HAP-1 (cell line): ENCODE measurements around the gene DIP2C.

Source experiments
- DNase-seq, 2 experiments: peaks; one replicate each; pipeline ENCODE4 v3.0.0-alpha.2; 2016 to 2020; ENCODE audit warnings: low spot score in 2 of 2
- H3K27me3 ChIP-seq: fragments of 250-450 bp; sonication (Bioruptor Pico); 2 replicates; pipeline ENCODE4 v1.5.1; 2020; ENCODE audit warnings: low read depth, mild to moderate bottlenecking, moderate library complexity
- H3K36me3 ChIP-seq: fragments of 250-450 bp; sonication (Bioruptor Pico); replicated peaks from 2 replicates; pipeline ENCODE4 v1.5.1; 2020; ENCODE audit warnings: mild to moderate bottlenecking
- H3K4me1 ChIP-seq: fragments of 250-450 bp; sonication (Bioruptor Pico); 2 replicates; pipeline ENCODE4 v1.5.1; 2020; ENCODE audit warnings: mild to moderate bottlenecking
- H3K4me3 ChIP-seq: fragments of 250-450 bp; sonication (Bioruptor Pico); 2 replicates; pipeline ENCODE4 v1.5.1; 2020; ENCODE audit warnings: mild to moderate bottlenecking, moderate library complexity
- H3K9me3 ChIP-seq: fragments of 250-450 bp; sonication (Bioruptor Pico); 2 replicates; pipeline ENCODE4 v1.5.1; 2020; ENCODE audit warnings: mild to moderate bottlenecking, moderate library complexity
- in situ Hi-C: fragments of 300-500 bp; cut with MboI; formaldehyde crosslinking; loops from 3 replicates; pipeline ENCODE4 v1.14.3; 2020; ENCODE audit warnings: low sequenced_read_pairs, inconsistent platforms, mixed read lengths

The DIP2C gene

DNA sequence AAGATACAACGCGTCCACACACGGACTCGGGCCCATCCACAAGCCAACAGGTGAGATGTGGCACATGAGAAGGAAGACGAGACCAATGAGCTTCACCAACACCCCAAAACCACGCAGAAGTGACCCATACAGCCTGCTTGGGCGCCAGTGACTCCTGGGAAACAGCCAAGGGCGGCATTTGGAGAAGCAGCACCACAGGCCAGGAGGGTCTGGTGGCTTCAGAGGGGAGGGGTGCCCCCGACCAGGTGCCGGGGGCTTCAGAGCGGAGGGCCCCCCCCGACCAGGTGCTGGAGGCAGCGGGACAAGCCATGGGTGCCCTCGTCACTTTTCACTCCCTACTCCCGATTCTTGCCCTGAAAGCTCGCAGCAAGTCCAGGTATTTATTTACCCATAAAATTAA is 140.1 kb downstream of the DIP2C start:
- DNase-seq: no peak
- Histone ChIP-seq H3K4me3 (no peak overlapping the region), H3K27me3 (no peaks in the 10 kb centered on the region), H3K9me3 (no peaks in the 10 kb centered on the region), H3K36me3 (no peaks in the 10 kb centered on the region), H3K4me1 (peaks cover 11% of the 10 kb centered on the region)
- in situ Hi-C loops: no loop called here

DNA sequence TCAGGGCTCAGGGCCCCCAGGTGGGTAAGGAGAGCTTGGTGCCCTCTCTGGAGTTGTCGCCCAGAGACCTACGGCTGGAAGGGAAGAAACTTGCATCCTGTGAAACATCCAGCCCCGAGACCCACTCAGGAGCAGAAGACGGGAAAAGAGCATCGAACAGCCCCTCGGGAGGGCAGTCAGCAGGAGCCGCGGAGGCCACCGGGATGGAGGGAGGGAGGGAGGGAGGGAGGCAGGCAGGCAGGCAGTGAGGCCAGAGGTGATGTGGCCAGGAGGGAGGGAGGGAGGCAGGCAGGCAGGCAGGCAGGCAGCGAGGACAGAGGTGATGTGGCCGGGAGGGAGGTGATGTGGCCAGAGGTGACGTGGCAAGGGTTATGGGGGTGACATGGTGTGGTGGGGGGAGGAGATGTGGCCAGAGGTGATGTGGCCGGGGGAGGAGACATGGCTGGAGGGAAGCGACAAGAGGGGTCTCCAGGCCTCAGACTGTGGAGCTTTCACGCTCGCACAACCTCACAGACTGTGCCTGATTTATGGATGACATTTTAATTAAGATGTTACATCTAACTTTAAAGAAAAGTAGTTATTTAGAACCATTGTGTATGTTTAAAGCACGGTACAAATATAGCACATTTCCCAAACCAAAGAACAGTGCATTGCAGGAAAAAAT is 141.1 kb downstream of the DIP2C start:
- no peak overlapping the region for H3K4me3 ChIP-seq
- H3K36me3 ChIP-seq: no peaks in the 10 kb centered on the region
- H3K4me1 ChIP-seq: peaks cover 18% of the 10 kb centered on the region
- H3K9me3 ChIP-seq: no peaks in the 10 kb centered on the region
- no peak for DNase-seq
- in situ Hi-C loops: no loop called here
- no peaks in the 10 kb centered on the region for H3K27me3 ChIP-seq

DNA sequence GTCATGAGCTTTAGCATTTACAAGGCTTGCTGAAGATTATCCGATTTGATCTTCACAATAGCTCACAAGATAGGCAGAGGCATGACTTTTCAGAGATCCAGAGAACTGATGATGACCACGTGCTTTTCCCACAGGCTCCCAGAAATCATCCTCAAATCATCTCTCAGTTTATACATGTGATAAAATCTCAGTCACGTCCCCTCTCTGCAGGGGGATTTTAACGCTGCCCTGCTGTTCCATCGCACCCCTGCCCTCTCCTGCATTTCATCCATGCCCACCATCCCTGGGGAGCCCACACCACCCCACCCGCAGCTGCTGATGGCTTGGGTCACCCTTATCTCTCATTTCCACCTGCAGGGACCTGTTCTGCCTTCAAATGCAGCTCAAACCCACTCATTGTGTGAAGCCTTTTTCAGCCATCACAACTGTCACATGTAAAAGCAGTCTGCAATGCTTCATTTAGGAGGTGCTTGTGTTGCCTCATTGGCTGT is 141.8 kb downstream of the DIP2C start:
- peak in 1 of 2 experiments; percentile 31 for DNase-seq
- Histone ChIP-seq H3K4me3 (no peak overlapping the region), H3K4me1 (peaks cover 19% of the 10 kb centered on the region), H3K9me3 (no peaks in the 10 kb centered on the region), H3K36me3 (no peaks in the 10 kb centered on the region), H3K27me3 (no peaks in the 10 kb centered on the region)
- in situ Hi-C loops: no loop called here

DNA sequence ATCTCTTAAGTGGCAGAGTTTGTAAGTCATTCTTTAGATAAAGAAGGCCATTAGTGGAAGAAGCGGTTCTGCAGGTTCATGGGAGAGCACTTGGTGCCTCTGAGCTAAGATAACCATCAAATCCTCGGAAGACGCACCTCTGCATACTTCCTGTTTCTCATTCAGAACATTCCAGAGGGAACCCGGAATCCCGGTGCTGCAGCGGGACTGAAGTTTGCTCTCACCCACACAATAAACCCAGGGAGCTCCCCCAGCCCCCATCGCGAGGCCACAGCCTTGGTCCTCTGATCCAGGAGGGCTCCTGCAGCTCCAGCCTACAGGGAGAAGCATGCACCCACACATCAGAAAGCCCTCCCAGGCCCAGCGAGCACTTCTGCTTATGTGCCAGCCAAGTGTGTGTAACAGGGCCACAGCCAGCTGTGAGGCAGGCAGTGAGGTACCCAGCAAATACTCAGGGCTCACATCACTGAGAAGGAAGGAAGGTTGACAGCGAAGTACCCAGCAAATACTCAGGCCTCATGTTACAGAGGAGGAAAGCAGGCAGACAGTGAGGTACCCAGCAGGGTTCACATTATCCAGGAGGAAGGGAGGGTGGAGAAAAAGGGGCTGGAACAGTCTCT is 142.4 kb downstream of the DIP2C start:
- in situ Hi-C loops: no loop called here
- H3K4me3 ChIP-seq: no peak overlapping the region
- H3K4me1 ChIP-seq: peaks cover 19% of the 10 kb centered on the region
- no peaks in the 10 kb centered on the region for H3K36me3 ChIP-seq
- no peak for DNase-seq
- no peaks in the 10 kb centered on the region for H3K9me3 ChIP-seq
- no peaks in the 10 kb centered on the region for H3K27me3 ChIP-seq

DNA sequence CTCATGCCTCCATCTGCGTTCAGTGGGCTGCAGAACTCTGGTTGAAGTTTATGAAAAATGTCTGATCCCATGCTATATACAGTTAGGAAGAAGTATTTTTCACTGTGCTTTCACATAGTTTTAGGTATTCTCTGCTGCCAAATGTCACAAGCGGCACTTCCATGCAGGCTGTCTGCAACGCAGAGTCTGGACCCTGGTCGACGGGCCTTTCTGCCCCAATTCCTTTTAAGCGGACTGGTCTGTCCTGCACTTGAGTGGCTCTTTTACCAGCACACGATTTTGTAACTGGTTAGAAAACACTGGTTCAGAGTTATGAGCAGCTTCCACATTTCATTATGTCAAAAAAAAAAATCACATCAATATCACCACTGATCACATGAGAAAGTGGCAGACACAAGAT is 143.0 kb downstream of the DIP2C start:
- Histone ChIP-seq H3K4me3 (no peak overlapping the region), H3K36me3 (no peaks in the 10 kb centered on the region), H3K9me3 (no peaks in the 10 kb centered on the region), H3K4me1 (peaks cover 19% of the 10 kb centered on the region), H3K27me3 (no peaks in the 10 kb centered on the region)
- DNase-seq: no peak
- in situ Hi-C loops: no loop called here

DNA sequence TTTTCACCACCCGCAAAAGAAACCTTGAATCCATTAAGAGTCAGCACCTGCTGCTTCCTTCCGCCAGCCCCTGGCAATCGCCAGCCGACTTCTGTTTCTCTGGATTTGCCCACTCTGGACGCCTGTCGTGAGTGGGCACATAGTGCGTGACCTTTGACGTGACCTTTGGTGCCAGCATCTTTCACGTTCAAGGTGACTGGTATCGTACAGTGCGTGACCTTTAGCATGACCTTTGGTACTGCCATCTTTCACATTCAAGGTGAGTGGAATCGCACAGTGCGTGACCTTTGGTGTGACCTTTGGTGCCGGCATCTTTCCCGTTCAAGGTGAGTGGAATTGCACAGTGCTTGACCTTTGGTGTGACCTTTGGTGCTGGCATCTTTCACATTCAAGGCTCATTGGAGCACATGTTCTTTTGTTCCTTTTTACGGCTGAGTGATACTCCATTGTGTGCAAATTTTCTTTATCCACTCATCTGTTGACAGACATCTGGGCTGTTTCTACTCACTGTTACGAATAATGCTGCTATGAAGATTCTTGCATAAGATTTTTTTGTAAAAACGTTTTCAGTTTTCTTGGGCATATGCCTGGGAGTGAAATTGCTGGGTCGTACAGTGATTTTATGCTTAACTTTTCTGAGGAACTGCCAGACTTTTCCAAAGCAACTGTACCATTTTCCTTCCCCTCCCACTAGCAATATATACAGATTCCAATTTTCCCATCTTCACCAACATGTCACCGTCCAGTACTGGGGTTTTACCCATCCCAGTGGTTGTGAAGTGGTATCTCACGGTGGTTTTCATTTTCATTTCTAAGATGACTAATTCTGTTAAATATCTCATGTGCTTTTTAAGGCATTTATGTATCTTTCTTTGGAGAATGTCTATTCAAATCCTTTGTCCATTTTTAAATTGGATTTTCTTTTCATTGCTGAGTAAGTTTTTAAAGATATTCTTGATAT is 145.3 kb downstream of the DIP2C start:
- no peaks in the 10 kb centered on the region for H3K9me3 ChIP-seq
- H3K36me3 ChIP-seq: no peaks in the 10 kb centered on the region
- DNase-seq: no peak
- in situ Hi-C loops: no loop called here
- H3K4me1 ChIP-seq: peaks cover 19% of the 10 kb centered on the region
- H3K27me3 ChIP-seq: no peaks in the 10 kb centered on the region
- no peak overlapping the region for H3K4me3 ChIP-seq

DNA sequence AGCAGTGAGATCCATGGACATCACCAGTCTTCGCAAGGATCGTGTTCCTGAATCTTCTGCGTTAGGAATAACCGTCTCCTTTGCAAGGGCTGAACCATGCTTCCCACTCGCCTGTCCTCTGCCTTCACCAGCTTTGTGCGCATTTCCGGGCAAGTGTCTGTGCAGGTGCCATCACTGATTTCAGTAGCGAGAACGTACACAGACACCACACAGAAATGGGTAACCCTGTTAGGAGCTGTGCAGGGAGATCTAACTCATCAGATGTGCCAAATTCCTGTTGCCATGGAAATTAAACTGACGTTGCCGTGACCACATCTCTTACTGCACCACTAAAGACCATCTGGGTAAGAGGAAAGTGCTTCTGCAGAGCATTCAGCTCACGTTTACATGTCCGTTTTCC is 146.3 kb downstream of the DIP2C start:
- no peak for DNase-seq
- H3K4me3 ChIP-seq: no peak overlapping the region
- in situ Hi-C loops: no loop called here
- H3K9me3 ChIP-seq: no peaks in the 10 kb centered on the region
- no peaks in the 10 kb centered on the region for H3K27me3 ChIP-seq
- no peaks in the 10 kb centered on the region for H3K36me3 ChIP-seq
- H3K4me1 ChIP-seq: peaks cover 19% of the 10 kb centered on the region

DNA sequence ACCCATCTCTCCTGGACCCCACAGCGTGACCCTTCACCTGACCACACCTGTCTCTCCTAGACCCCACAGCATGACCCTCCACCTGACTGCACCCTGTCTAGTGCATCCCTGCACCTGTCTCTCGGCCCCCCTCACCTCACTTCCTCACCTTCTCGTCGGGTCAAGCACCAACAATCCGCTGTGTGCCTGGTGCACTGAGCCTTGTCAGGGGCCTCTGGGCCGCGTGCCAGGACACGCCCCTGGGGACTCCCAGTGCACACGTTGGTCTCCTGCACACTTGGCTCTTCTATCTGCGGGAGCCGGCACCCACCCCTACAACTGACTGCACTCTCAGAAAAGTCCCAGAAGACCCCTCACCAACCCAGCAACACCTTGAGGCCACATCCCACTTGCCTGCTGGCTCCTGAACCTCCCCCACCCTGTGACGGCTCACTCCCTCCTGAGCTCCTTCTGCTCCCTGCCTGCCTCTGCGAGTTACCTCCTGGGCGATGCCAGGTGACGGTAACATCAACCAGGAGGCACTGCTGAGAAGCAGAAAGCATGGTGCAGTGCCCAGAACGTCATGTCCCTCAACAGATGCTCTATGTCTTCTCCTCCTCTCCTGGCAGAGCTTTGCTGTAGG is 147.6 kb downstream of the DIP2C start:
- H3K36me3 ChIP-seq: no peaks in the 10 kb centered on the region
- H3K4me3 ChIP-seq: no peak overlapping the region
- peaks cover 11% of the 10 kb centered on the region for H3K4me1 ChIP-seq
- no peaks in the 10 kb centered on the region for H3K9me3 ChIP-seq
- in situ Hi-C loops: no loop called here
- DNase-seq: peak in 1 of 2 experiments; percentile 46
- H3K27me3 ChIP-seq: no peaks in the 10 kb centered on the region

DNA sequence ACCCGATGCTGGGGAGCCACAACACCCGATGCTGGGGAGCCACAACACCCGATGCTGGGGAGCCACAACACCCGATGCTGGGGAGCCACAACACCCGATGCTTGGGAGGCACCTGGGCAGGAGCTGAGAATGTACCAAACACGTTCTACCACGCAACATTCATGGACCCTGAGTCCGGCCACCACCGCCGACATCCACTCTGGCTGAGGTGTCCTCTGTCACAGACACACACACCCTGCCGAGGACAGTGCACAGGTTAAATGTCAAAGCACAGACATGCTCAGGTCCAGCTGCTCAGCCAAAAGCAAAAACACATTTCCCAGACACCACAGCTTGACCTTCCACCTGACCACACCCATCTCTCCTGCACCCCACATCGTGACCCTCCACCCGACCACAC is 148.4 kb downstream of the DIP2C start:
- in situ Hi-C loops: no loop called here
- Histone ChIP-seq H3K9me3 (no peaks in the 10 kb centered on the region), H3K27me3 (no peaks in the 10 kb centered on the region), H3K4me1 (peaks cover 11% of the 10 kb centered on the region), H3K4me3 (no peak overlapping the region), H3K36me3 (no peaks in the 10 kb centered on the region)
- DNase-seq: no peak

DNA sequence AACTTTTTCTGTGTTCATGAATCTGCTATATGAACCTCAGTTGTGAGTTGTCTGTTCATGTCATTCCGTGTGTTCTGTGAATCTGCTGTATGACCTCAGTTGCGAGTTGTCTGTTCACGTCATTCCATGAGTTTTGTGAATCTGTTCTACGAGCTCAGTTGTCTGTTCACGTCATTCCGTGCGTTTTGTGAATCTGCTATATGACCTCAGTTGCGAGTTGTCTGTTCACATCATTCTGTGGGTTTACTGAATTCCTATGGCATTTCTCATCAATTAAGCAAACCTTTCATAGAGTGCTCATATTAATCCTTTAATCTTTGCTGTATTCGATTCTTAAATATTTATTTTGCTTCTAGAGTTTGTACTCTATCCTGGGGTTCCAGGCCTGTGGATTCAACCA is 150.6 kb downstream of the DIP2C start:
- Histone ChIP-seq H3K36me3 (no peaks in the 10 kb centered on the region), H3K9me3 (no peaks in the 10 kb centered on the region), H3K27me3 (no peaks in the 10 kb centered on the region), H3K4me3 (no peak overlapping the region), H3K4me1 (peaks cover 3% of the 10 kb centered on the region)
- no peak for DNase-seq
- in situ Hi-C loops: no loop called here

DNA sequence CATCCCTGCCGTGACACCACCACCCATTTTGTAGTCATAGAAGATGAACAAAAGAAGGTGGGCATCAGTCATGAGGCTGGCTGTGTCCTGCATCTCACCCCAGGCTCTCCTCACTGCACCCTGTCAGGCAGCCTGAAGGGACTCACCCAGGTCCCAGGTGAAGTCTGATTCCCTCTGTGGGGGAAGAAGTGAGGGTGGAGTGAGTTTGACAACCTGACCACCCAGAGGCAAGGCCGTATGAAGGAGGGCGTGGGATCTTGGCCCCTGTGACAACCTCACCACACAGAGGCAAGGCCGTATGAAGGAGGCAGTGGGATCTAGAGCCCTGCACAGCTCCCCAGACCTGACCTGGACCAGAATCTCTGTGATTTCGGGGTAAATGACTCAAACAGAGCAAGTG is 152.5 kb downstream of the DIP2C start:
- in situ Hi-C loops: no loop called here
- DNase-seq: no peak
- Histone ChIP-seq H3K9me3 (no peaks in the 10 kb centered on the region), H3K36me3 (no peaks in the 10 kb centered on the region), H3K27me3 (no peaks in the 10 kb centered on the region), H3K4me1 (peaks cover 12% of the 10 kb centered on the region), H3K4me3 (no peak overlapping the region)

DNA sequence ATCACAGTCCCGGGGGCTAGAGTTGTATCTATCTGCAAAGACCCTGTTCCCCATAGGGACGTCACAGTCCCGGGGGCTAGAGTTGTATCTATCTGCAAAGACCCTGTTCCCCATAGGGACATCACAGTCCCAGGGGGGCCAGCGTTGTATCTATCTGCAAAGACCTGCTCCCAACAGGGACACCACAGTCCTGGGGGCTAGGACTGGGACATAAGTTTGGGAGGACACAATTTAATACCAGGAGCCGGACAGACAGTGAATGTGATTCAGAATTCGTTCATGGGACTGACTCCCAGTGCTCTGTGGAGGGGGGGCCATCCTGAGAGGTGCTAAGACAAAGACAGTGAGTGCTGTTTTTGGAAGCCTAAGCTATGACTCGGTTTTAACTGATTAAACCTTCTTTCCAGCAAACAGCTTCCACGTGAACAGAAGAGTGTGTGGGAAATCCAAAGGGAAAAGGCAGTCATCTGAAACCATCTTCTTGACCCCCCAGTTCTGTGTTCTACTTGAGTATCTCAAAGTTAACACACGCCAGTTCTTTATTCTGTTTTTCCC is 153.0 kb downstream of the DIP2C start:
- in situ Hi-C loops: no loop called here

DNA sequence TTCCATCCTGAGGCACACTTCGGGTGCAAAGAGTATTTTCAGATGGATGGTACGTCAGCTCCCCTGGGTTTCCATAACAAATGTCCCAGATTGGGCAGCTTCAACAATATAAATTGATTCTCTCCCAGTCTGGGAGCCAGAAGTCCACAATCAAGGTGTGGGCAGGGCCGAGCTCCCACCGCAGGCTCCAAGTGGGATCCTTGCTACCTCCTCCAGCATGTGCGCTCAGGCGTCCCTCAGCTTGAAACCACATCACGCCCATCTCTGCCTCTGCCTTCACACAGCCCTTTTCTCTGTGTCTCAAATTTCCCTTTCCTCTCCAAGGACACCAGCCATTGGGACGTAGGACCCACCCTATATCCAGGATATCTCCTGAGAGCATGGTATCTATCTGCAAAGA is 153.5 kb downstream of the DIP2C start:
- H3K27me3 ChIP-seq: no peaks in the 10 kb centered on the region
- no peaks in the 10 kb centered on the region for H3K36me3 ChIP-seq
- peaks cover 12% of the 10 kb centered on the region for H3K4me1 ChIP-seq
- no peak for DNase-seq
- no peaks in the 10 kb centered on the region for H3K9me3 ChIP-seq
- no peak overlapping the region for H3K4me3 ChIP-seq
- in situ Hi-C loops: no loop called here

More for the DNA sequence above, 153.0 kb downstream of the DIP2C start:
- Histone ChIP-seq H3K4me3 (no peak overlapping the region), H3K9me3 (no peaks in the 10 kb centered on the region), H3K27me3 (no peaks in the 10 kb centered on the region), H3K4me1 (peaks cover 12% of the 10 kb centered on the region), H3K36me3 (no peaks in the 10 kb centered on the region)
- no peak for DNase-seq
